HG02759 (cell line): ENCODE measurements around the gene PADI3.
"Not testable (repeated sequence)": the region's sequence is repeated elsewhere in the genome, so short reads cannot be mapped to it uniquely, and the experiment has no call there.

Source experiments
- ATAC-seq: cut with Tn5 transposase; IDR thresholded peaks from one replicate; pipeline ENCODE4 v1.9.1; 2021; ENCODE audit warnings: mild to moderate bottlenecking, moderate library complexity; ENCODE audit not compliant: unreplicated experiment

The PADI3 gene

GRCh38 chr1:17321857-17322390 is 73.0 kb downstream of the PADI3 start:
- not testable (repeated sequence) for ATAC-seq

DNA sequence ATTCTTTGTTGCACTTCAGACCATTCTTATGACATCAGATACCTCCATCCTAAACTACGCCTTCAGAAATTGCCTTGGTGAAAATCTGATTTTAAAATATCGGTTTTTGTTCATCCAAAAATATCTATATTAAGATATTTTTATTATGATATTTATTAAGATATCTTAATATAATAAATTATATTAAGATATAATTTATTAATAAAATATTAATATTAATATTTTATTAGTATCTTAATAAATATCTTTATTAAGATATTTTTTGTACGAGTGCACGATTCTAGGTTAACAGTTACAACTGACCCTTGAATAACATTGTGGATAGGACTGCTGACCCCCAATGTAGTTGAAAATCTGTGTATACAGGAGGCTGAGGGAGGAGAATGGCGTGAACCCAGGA is 80.0 kb downstream of the PADI3 start:
- no peak for ATAC-seq

DNA sequence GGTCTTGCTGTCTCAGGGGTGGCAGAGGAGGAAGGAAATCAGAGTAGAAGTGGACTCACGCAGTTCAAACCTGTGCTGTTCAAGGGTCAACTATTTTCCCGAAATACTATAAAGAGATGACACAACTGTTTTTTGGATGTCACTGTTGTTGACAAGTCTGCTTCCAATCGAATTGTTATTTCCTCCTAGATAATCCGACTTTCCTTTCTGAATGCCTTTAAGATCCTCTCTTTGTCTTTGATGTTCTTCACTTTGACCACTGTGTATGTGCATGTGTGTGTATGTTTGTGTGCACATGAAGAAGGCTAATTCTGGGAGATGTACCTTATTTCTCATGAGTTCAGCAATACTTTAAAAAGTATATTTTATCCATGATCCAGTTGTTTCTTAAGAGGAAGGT is 80.7 kb downstream of the PADI3 start:
- no peak for ATAC-seq

GRCh38 chr1:17330856-17331255 is 82.0 kb downstream of the PADI3 start:
- no peak for ATAC-seq

DNA sequence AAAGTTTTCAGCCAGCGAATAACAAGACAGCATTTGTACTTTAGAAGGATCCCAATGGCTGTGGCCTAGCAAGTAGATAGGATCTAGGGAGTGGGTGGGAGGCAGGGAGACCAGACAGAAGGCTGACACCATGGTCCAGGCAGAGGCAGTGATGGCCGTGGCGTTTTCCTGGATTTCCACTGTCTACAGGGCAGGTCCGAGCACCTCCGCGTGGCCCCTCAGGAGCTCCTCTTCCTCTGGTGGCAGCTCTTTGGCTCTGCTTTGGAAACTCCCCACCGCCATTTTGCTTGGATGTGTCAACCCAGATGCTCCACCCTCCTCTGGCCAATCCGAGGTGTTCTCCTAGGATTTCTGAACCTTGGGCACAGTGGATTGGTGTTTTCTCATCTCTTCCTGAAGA is 84.2 kb downstream of the PADI3 start:
- no peak for ATAC-seq
